ENCODE measurements around the gene OR1E2.

Gene OR1E2

GRCh38 chr17:3385869-3386816 lies 47.5 kb downstream of the OR1E2 start, which contains the start of gene OR3A2:
Gene OR3A2 (minus strand): TSS chr17:3386308.
- no peak for DNase-seq (ENCODE audit: extremely low read depth, insufficient read length)
- Histone ChIP-seq H3K4me3 (replicated peaks; ENCODE audit: low read depth, low read length) (no peak within 1 kb of the TSS), H3K27me3 (replicated peaks; ENCODE audit: control insufficient read depth, insufficient read depth, low read length) (no peaks in the 10 kb centered on the region; the same call in 1 of the 2 replicates), H3K36me3 (ENCODE audit: control insufficient read depth, insufficient read depth, low read length) (no peaks in the 10 kb centered on the region)
- no peak for TF ChIP-seq CTCF (IDR thresholded peaks at IDR 0.05; ENCODE audit: insufficient read depth, low read length, poor library complexity, severe bottlenecking)
